ENCODE measurements around the gene FOXE3.

FOXE3 gene

DNA sequence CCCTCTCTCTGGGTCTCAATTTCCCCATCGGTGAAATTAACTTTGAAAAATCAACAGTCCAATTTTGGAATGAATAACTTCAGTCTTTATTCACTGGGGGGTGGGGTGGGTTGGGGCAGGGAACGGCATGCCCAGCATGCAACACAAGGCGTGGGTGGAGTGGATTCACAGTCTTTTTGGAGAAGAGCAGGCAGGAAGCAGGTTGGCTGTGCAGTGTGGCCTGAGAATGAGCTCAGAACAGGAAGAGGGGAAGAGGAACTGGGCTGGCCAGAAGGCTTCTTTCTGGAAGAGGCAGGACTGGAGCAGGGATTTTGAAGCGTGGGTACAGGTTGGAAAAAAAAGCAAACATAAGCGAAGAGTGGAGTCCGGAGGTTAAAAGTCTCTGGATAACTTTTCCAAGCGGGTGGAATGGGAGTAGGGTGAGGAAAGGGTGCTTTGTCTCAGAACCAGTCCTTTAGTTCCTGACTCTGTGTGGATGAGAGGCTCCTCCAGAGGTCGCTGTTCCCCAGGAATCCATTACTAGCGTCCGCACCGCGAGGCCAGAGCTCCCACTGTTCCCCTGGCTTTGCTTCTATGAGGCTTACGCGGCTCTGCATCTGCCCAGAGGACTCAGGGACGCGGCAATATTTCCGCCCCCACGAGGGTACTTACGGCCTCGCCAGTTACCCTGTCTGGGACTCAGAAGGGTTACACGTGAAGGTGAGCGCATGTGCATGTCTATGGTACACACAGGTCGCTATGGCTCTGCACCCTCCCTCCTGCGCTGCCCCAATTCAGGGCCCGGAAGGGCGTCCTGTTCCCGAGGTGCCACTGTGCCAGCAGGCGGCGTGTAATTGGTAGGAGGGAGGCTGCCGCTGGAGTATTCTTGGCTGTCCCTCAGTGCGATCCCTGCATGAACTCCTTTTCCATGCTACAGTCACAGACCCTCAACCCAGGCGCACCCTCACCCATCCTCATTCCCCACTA is 16.3 kb downstream of the FOXE3 start:
- DNase-seq (ENCODE audit: low read depth) = no peak
- TF ChIP-seq, protein P1, sequence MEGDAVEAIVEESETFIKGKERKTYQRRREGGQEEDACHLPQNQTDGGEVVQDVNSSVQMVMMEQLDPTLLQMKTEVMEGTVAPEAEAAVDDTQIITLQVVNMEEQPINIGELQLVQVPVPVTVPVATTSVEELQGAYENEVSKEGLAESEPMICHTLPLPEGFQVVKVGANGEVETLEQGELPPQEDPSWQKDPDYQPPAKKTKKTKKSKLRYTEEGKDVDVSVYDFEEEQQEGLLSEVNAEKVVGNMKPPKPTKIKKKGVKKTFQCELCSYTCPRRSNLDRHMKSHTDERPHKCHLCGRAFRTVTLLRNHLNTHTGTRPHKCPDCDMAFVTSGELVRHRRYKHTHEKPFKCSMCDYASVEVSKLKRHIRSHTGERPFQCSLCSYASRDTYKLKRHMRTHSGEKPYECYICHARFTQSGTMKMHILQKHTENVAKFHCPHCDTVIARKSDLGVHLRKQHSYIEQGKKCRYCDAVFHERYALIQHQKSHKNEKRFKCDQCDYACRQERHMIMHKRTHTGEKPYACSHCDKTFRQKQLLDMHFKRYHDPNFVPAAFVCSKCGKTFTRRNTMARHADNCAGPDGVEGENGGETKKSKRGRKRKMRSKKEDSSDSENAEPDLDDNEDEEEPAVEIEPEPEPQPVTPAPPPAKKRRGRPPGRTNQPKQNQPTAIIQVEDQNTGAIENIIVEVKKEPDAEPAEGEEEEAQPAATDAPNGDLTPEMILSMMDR (IDR thresholded peaks at IDR 0.05; ENCODE audit: control insufficient read depth, extremely low read depth, insufficient read depth) = peak; percentile 75
- H3K4me3 ChIP-seq (ENCODE audit: low read depth, low read length) = no peak overlapping the region

DNA sequence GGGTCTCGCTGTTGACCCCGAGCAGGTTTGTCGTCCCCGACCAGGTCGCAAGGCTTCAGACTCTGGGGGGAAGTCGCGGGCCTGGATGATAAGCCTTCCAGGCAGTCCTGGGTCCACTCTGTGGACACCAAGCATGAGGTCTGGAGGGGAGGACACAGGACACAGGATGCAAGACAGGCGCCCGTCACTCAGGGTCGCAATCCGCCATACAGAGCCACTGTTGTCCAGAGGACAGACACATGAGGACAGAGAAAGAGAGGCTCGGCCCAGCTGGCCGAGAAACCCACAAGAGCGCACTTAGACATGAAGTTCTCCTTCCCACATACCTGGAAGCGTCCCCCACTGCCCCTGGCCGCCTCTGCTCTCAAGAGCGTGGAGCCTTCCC is 16.9 kb downstream of the FOXE3 start:
- DNase-seq (ENCODE audit: low read depth) = no peak
- H3K4me3 ChIP-seq (ENCODE audit: low read depth, low read length) = no peak overlapping the region
- TF ChIP-seq, protein P1 (IDR thresholded peaks at IDR 0.05; ENCODE audit: control insufficient read depth, extremely low read depth, insufficient read depth) = no peak

DNA sequence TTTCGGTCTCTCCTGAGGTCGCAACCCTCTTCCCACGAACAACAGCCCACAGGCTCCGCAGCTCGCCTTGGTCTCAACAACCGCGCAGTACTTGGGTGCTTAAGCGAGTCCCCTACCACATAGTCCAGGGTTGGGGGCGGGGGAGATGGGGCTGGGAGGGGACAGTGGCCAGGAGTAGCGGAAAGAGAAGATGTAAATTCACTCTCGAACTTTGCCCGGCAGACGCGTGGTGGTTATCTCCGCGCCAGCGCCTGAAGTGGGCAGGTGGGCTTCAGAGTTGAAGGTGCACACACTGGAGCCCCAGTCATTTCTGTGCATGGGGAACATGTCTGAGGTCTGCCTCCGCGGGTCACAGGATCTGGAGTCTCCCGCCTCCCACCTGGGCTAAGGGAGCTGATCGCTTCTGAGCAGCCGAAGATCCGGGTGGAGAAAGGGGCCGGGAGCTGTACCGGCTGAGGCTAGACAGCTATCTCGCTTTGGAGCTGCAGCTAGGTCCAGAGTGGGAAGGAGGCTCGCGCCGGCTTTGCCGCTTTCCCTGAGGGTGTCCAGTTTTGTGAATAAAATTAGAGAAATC is 17.5 kb downstream of the FOXE3 start:
- no peak overlapping the region for H3K4me3 ChIP-seq (ENCODE audit: low read depth, low read length)
- no peak for DNase-seq (ENCODE audit: low read depth)
- TF ChIP-seq, protein P1 (IDR thresholded peaks at IDR 0.05; ENCODE audit: control insufficient read depth, extremely low read depth, insufficient read depth) = no peak

DNA sequence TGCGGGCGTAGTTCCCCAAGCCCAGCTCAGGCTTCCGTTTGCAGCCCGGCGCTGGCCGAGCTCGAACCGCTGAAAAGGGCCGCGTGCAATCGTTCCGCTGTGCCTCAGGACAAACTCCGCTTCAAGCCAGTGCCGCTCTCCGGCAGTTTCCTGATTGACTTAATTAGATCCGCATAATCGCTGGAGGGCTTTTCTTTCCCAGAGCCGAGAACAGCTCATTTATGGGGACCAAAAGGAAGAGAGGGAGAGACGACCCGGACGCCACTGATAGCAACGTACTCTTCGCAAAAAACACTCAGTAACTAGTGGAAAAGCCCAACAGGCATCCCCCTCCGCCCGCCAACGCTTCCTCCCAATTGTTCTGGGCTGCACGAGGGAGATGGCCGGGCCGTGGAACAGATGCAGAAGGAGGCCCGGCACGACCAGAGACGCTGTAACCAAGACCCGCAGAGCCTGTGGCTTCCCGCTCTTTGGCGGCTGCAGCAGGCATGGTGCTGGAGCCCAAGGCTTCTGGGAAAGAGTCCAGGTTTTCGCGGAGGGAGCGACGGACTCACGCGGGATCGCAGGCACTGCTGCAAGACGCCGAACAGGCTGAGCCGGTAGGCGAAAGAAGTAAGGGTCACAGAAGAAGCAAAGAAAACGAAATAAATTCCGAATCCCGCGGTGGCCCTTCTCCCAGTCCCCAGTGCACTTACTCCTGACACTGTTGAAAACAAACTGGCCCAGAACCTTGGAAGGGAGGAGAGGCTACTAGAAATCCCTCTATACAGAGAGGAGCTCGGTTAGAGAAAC is 18.2 kb downstream of the FOXE3 start:
- TF ChIP-seq, protein P1 (IDR thresholded peaks at IDR 0.05; ENCODE audit: control insufficient read depth, extremely low read depth, insufficient read depth) = no peak
- no peak overlapping the region for H3K4me3 ChIP-seq (ENCODE audit: low read depth, low read length)
- DNase-seq (ENCODE audit: low read depth) = peak; percentile 72

DNA sequence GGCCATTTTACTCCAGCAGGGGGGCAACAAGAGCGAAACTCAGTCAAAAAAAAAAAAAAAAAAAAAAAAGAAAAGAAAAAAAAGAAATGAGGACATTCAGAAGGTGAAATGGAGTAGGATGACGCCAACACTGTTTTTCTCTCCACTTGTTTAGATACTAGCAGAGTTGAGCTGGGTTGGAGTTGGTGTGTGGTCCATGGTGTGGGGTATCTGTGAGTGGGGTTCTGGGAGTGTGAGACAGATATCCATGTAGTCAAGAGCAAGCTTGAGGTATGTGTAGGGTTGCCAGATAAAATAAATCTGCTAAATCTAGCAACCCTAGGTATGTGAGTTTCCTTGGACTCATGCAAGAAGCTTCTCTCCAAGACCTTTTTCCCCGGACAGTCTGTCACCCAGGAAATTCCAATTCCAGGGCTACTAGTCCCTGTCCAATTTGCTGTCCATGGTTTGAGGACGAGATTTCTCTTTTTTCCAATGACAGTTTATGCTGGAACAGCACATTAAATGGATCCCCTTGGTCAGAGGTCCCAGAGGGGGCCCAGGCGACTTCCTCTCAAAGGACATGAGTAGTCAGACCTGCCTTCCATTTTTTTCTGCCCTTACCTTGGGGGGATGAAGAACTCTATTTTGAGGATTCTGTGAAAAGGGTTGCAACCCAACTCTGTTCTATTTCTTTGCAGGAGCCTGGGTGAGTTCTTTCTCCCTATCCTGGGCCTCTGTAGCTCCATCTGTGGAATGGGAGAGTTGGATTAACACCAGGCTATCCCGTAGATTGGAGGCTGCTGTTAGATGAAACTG is 19.6 kb downstream of the FOXE3 start:
- no peak for DNase-seq (ENCODE audit: low read depth)
- TF ChIP-seq, protein P1 (IDR thresholded peaks at IDR 0.05; ENCODE audit: control insufficient read depth, extremely low read depth, insufficient read depth) = no peak
- H3K4me3 ChIP-seq (ENCODE audit: low read depth, low read length) = no peak overlapping the region

DNA sequence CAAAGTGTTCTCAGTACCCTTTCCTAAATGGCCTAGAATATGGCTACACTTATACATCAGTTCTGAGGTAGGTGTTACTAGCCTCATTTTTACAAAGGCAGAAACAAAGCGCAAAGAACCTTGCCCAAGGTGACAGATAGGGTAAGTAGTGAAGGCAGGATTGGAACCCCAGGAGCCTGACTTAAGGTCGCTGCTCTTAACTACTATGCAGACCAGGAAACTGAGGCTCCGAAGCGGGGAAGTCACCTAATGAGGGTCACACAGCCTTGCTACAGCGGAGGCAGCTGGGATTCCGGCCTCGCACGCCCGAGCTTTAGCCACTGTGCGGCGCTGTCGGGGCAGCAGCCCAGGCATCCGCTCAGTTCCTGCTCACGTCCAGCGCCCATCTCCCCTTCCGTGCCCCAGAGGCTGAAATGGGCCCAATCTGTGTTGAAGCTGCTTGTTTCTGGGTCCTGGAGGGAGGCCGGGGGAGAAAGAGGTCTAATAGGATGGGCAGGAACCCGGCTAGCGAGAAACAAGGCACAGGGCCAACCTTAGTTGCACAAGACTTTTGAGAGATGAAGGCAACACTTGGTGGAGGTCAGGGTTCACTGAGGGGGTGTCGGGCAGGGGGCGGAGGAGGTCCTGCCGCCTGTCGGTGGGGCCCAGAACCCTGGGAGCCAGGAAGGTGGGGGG is 20.4 kb downstream of the FOXE3 start:
- TF ChIP-seq, protein P1 (IDR thresholded peaks at IDR 0.05; ENCODE audit: control insufficient read depth, extremely low read depth, insufficient read depth) = peak; percentile 88
- DNase-seq (ENCODE audit: low read depth) = no peak
- H3K4me3 ChIP-seq (ENCODE audit: low read depth, low read length) = peak overlapping the region; percentile 56

Data from LNCaP clone FGC (cell line).